Measurements from ENCODE around the gene PPTC7. TPM values are rescaled to one million over a fixed set of nuclear protein-coding genes. Genes with fewer than 3 reads are reported as not detected.

PPTC7 gene
- total and polyA plus RNA-seq, 2 of the 13 experiments (the other 11 are each of a cell fraction or from before 2014, with no cell fraction given): 4.8 to 12.3 TPM

DNA sequence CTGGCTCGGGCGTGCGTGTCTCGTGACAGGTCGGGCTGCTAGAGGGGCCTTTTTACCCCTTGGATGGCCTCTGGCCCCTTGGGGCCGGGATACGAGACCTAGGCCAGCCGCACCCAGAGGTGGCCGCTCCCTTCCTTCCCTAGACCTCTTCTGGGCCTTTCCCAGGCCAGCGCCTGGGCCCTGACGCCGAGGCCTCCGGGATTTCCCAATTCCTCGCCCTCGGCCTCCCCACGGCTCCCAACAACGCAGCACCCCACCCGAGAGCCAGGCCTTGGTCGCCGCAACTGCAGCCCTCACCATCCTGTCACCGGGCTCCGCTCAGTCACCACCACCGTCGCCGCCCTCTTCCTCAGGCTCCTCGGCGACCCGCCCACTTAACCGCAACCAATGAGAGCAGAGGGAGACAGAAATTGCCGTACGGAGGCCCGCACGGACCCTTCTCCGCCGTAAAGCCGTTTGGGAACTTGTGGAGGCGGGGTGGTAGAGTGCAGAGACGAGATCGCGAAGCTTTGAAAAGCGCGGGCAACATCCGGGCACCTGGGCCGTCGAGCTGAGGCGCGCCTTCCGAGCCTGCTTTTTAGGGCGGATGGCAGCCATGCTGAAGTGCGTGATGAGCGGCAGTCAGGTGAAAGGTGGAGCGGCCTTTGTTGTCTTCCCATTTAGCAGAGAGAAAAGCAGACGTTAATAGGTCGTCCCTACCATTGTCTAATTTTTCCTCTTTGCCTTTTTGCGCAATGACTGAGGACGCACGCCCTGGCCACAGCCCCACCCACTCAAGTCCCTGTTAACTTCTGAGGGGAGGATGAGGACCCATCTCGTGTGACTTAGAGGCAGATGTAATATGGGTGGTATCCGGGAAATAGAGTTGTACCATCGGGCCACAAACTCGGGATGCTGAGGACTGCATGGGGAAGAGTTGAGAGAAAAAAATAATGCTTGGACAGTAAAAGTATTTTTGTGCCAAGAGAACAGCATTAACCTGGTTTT, 81.1 kb downstream of the PPTC7 start, which contains the start of the genes RAD9B and VPS29 (continued):
- TF ChIP-seq, protein P1, sequence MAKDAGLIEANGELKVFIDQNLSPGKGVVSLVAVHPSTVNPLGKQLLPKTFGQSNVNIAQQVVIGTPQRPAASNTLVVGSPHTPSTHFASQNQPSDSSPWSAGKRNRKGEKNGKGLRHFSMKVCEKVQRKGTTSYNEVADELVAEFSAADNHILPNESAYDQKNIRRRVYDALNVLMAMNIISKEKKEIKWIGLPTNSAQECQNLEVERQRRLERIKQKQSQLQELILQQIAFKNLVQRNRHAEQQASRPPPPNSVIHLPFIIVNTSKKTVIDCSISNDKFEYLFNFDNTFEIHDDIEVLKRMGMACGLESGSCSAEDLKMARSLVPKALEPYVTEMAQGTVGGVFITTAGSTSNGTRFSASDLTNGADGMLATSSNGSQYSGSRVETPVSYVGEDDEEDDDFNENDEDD (CRISPR knock-in tag; IDR thresholded peaks at IDR 0.05; ENCODE audit: borderline replicate concordance): peak; percentile 100
- no peak for TF ChIP-seq ZBTB7A (CRISPR knock-in tag; IDR thresholded peaks at IDR 0.05)
- TF ChIP-seq, protein P2, sequence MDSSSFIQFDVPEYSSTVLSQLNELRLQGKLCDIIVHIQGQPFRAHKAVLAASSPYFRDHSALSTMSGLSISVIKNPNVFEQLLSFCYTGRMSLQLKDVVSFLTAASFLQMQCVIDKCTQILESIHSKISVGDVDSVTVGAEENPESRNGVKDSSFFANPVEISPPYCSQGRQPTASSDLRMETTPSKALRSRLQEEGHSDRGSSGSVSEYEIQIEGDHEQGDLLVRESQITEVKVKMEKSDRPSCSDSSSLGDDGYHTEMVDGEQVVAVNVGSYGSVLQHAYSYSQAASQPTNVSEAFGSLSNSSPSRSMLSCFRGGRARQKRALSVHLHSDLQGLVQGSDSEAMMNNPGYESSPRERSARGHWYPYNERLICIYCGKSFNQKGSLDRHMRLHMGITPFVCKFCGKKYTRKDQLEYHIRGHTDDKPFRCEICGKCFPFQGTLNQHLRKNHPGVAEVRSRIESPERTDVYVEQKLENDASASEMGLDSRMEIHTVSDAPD (CRISPR knock-in tag; IDR thresholded peaks at IDR 0.05): peak; percentile 85
- TF ChIP-seq ZNF124 (CRISPR knock-in tag; IDR thresholded peaks at IDR 0.05): peak; percentile 82
- TF ChIP-seq, protein P3, sequence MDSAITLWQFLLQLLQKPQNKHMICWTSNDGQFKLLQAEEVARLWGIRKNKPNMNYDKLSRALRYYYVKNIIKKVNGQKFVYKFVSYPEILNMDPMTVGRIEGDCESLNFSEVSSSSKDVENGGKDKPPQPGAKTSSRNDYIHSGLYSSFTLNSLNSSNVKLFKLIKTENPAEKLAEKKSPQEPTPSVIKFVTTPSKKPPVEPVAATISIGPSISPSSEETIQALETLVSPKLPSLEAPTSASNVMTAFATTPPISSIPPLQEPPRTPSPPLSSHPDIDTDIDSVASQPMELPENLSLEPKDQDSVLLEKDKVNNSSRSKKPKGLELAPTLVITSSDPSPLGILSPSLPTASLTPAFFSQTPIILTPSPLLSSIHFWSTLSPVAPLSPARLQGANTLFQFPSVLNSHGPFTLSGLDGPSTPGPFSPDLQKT (CRISPR knock-in tag; IDR thresholded peaks at IDR 0.05; ENCODE audit: borderline replicate concordance): no peak; the same call in 1 of the 2 replicates
- peak; percentile 91; the same call in 1 of the 2 replicates for TF ChIP-seq TEAD2 (CRISPR knock-in tag; IDR thresholded peaks at IDR 0.05)
- TF ChIP-seq, protein P4, sequence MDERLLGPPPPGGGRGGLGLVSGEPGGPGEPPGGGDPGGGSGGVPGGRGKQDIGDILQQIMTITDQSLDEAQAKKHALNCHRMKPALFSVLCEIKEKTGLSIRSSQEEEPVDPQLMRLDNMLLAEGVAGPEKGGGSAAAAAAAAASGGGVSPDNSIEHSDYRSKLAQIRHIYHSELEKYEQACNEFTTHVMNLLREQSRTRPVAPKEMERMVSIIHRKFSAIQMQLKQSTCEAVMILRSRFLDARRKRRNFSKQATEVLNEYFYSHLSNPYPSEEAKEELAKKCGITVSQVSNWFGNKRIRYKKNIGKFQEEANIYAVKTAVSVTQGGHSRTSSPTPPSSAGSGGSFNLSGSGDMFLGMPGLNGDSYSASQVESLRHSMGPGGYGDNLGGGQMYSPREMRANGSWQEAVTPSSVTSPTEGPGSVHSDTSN (CRISPR knock-in tag; IDR thresholded peaks at IDR 0.05): no peak
- 0 out of 2 replicates have a peak, but pooled peaks have one; percentile 41 for TF ChIP-seq DNMT1 (CRISPR knock-in tag; IDR thresholded peaks at IDR 0.05)
- TF ChIP-seq ATF7-NPFF (CRISPR knock-in tag; IDR thresholded peaks at IDR 0.05; ENCODE audit: low read depth): peak; percentile 99; the same call in 1 of the 2 replicates
- TF ChIP-seq ZNF10 (CRISPR knock-in tag; IDR thresholded peaks at IDR 0.05; ENCODE audit: borderline replicate concordance, low read depth): 0 out of 2 replicates have a peak, but pooled peaks have one; percentile 52
- TF ChIP-seq BORCS8-MEF2B (CRISPR knock-in tag; IDR thresholded peaks at IDR 0.05): peak; percentile 99
- peak; percentile 68; the same call in 1 of the 2 replicates for TF ChIP-seq ZBTB20 (CRISPR knock-in tag; IDR thresholded peaks at IDR 0.05; ENCODE audit: borderline replicate concordance, low read depth)
- TF ChIP-seq SOX5 (CRISPR knock-in tag; IDR thresholded peaks at IDR 0.05; ENCODE audit: borderline replicate concordance): peak; percentile 53
- peak; percentile 98 for TF ChIP-seq ZNF224 (CRISPR knock-in tag; IDR thresholded peaks at IDR 0.05)
- no peak for TF ChIP-seq SUZ12 (IDR thresholded peaks at IDR 0.05; ENCODE audit: low read depth, low read length)
- TF ChIP-seq TBL1XR1 (IDR thresholded peaks at IDR 0.05; ENCODE audit: borderline replicate concordance, low read length, partially characterized antibody): peak; percentile 61
- TF ChIP-seq MXI1 (IDR thresholded peaks at IDR 0.05; ENCODE audit: borderline replicate concordance, low read depth, low read length): peak; percentile 88; the same call in 2 of the 3 replicates
- TF ChIP-seq, protein P5, sequence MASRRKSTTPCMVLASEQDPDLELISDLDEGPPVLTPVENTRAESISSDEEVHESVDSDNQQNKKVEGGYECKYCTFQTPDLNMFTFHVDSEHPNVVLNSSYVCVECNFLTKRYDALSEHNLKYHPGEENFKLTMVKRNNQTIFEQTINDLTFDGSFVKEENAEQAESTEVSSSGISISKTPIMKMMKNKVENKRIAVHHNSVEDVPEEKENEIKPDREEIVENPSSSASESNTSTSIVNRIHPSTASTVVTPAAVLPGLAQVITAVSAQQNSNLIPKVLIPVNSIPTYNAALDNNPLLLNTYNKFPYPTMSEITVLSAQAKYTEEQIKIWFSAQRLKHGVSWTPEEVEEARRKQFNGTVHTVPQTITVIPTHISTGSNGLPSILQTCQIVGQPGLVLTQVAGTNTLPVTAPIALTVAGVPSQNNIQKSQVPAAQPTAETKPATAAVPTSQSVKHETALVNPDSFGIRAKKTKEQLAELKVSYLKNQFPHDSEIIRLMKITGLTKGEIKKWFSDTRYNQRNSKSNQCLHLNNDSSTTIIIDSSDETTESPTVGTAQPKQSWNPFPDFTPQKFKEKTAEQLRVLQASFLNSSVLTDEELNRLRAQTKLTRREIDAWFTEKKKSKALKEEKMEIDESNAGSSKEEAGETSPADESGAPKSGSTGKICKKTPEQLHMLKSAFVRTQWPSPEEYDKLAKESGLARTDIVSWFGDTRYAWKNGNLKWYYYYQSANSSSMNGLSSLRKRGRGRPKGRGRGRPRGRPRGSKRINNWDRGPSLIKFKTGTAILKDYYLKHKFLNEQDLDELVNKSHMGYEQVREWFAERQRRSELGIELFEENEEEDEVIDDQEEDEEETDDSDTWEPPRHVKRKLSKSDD (CRISPR knock-in tag; IDR thresholded peaks at IDR 0.05; ENCODE audit: low read depth): peak; percentile 93
